Vagina (tissue), 2 donors: Measurements from ENCODE around the gene MS4A12.

ENCODE experiments used
- CTCF ChIP-seq, 3 experiments: fragments of 450-650 bp in 2 of 3; fragments of 200-600 bp in 1 of 3; sonication (generic) in 1 of 3; IDR thresholded peaks; one replicate each; pipeline ENCODE4 v1.5.1; 2017 to 2019; ENCODE audit warnings: antibody characterized with exemption in 3 of 3, mild to moderate bottlenecking in 2 of 3, moderate library complexity in 2 of 3
- POLR2A ChIP-seq, 2 donors: fragments of 450-650 bp; IDR thresholded peaks; one replicate each; pipeline ENCODE4 v1.6.1; 2017; ENCODE audit warnings: antibody characterized with exemption in 2 of 2, mild to moderate bottlenecking in 2 of 2, moderate library complexity in 2 of 2
- POLR2AphosphoS5 ChIP-seq, 2 donors: sonication (generic); formaldehyde crosslinking; IDR thresholded peaks; one replicate each; pipeline ENCODE4 v1.9.0; 2017; ENCODE audit warnings: antibody characterized with exemption in 2 of 2, mild to moderate bottlenecking in 2 of 2, low read depth in 1 of 2; ENCODE audit not compliant: insufficient read depth in 1 of 2

- TF ChIP-seq POLR2A (IDR thresholded peaks at IDR 0.05), result no peak
- TF ChIP-seq POLR2AphosphoS5 (IDR thresholded peaks at IDR 0.05; ENCODE audit: insufficient read depth in 1 of 2, low read depth in 1 of 2), result no peak
- TF ChIP-seq CTCF (IDR thresholded peaks at IDR 0.05), result no peak
These were observed 6.3 kb downstream of the MS4A12 start for GRCh38 chr11:60498853-60499252.
